ENCODE results near the gene AOC2. TPM values are rescaled to one million over a fixed set of nuclear protein-coding genes. Genes with fewer than 3 reads are reported as not detected.
"Not testable (repeated sequence)": the region's sequence is repeated elsewhere in the genome, so short reads cannot be mapped to it uniquely, and the experiment has no call there.

AOC2 gene
- polyA plus RNA-seq, 3 donors = 1.1 to 2.2 (median 1.6) TPM

GRCh38 chr17:42881706-42882105 is 37.3 kb downstream of the AOC2 start:
- not testable (repeated sequence) for DNase-seq

GRCh38 chr17:42882166-42882565 is 37.8 kb downstream of the AOC2 start:
- no peak for DNase-seq

- DNase-seq = no peak
Measured at GRCh38 chr17:42883802-42884558, 39.6 kb downstream of the AOC2 start.

- DNase-seq = not testable (repeated sequence)
Measured at GRCh38 chr17:42885806-42886205, 41.4 kb downstream of the AOC2 start.

GRCh38 chr17:42886283-42887176 is 42.1 kb downstream of the AOC2 start:
- DNase-seq = no peak

- no peak for DNase-seq
Measured at GRCh38 chr17:42889809-42890208, 45.4 kb downstream of the AOC2 start.

- DNase-seq = no peak
Measured at GRCh38 chr17:42891539-42892152, 47.3 kb downstream of the AOC2 start.

GRCh38 chr17:42893359-42893758 is 49.0 kb downstream of the AOC2 start:
- no peak for DNase-seq

GRCh38 chr17:42894283-42895184 is 50.2 kb downstream of the AOC2 start:
- DNase-seq = no peak

- DNase-seq = no peak
Measured at GRCh38 chr17:42895185-42895555, 50.8 kb downstream of the AOC2 start.

GRCh38 chr17:42898147-42898811 is 53.9 kb downstream of the AOC2 start:
- DNase-seq = no peak

GRCh38 chr17:42899981-42900380 is 55.6 kb downstream of the AOC2 start:
- not testable (repeated sequence) for DNase-seq

Other genes starting within 250 kb of the AOC2 start
- 10 to 100 TPM; 40.4 to 64.2 (median 60.5) TPM for gene RETREG3, start 235.2 kb upstream of the AOC2 start, polyA plus RNA-seq (ENCODE audit: insufficient read length in 3 of 3)
- gene TUBG1, start 234.9 kb upstream of the AOC2 start, polyA plus RNA-seq (ENCODE audit: insufficient read length in 3 of 3) = 10 to 100 TPM; 58.0 to 66.8 (median 60.2) TPM
- 10 to 100 TPM; 25.1 to 42.7 (median 38.7) TPM for gene TUBG2, start 185.3 kb upstream of the AOC2 start, polyA plus RNA-seq (ENCODE audit: insufficient read length in 3 of 3)
- 10 to 100 TPM; 17.5 to 20.2 (median 19.9) TPM for gene PLEKHH3, start 167.6 kb upstream of the AOC2 start, polyA plus RNA-seq (ENCODE audit: insufficient read length in 3 of 3)
- gene CCR10, start 162.7 kb upstream of the AOC2 start, polyA plus RNA-seq (ENCODE audit: insufficient read length in 3 of 3) = 1 to 10 TPM; 1.5 to 2.7 (median 2.2) TPM
- 1 to 10 TPM; 8.7 to 9.5 (median 9.4) TPM for gene CNTNAP1, start 162.0 kb upstream of the AOC2 start, polyA plus RNA-seq (ENCODE audit: insufficient read length in 3 of 3)
- gene EZH1, start 99.5 kb upstream of the AOC2 start, polyA plus RNA-seq (ENCODE audit: insufficient read length in 3 of 3) = 10 to 100 TPM; 37.8 to 69.6 (median 57.9) TPM
- 100 to 1,000 TPM in 1 of 3 donors, 10 to 100 TPM in 2; 83.1 to 113 (median 87.2) TPM for gene RAMP2, start 83.4 kb upstream of the AOC2 start, polyA plus RNA-seq (ENCODE audit: insufficient read length in 3 of 3)
- gene VPS25, start 71.1 kb upstream of the AOC2 start, polyA plus RNA-seq (ENCODE audit: insufficient read length in 3 of 3) = 10 to 100 TPM; 87.8 to 95.9 (median 90.9) TPM
- gene WNK4, start 64.0 kb upstream of the AOC2 start, polyA plus RNA-seq (ENCODE audit: insufficient read length in 3 of 3) = 10 to 100 TPM in 1 of 3 donors, 1 to 10 TPM in 2; 9.1 to 13.8 (median 9.3) TPM
- gene COA3, start 45.9 kb upstream of the AOC2 start, polyA plus RNA-seq (ENCODE audit: insufficient read length in 3 of 3) = 100 to 1,000 TPM; 155 to 187 (median 161) TPM
- gene CNTD1, start 45.7 kb upstream of the AOC2 start, polyA plus RNA-seq (ENCODE audit: insufficient read length in 3 of 3) = 1 to 10 TPM; 1.3 to 3.9 (median 3.3) TPM
- 10 to 100 TPM; 64.9 to 82.2 (median 72.0) TPM for gene BECN1, start 20.3 kb upstream of the AOC2 start, polyA plus RNA-seq (ENCODE audit: insufficient read length in 3 of 3)
- 10 to 100 TPM; 97.6 to 99.2 (median 98.5) TPM for gene PSME3, start 11.2 kb upstream of the AOC2 start, polyA plus RNA-seq (ENCODE audit: insufficient read length in 3 of 3)
- gene AOC3, start 6.6 kb downstream of the AOC2 start, polyA plus RNA-seq (ENCODE audit: insufficient read length in 3 of 3) = 1 to 10 TPM; 5.4 to 6.2 (median 5.5) TPM
- 1 to 10 TPM; 4.7 to 9.1 (median 8.6) TPM for gene G6PC1, start 56.2 kb downstream of the AOC2 start, polyA plus RNA-seq (ENCODE audit: insufficient read length in 3 of 3)
- gene AARSD1, start 119.9 kb downstream of the AOC2 start, polyA plus RNA-seq (ENCODE audit: insufficient read length in 3 of 3) = 10 to 100 TPM; 54.0 to 79.0 (median 77.8) TPM
- gene PTGES3L, start 135.5 kb downstream of the AOC2 start, polyA plus RNA-seq (ENCODE audit: insufficient read length in 3 of 3) = 1 to 10 TPM; 1.1 to 2.6 (median 2.3) TPM
- gene RUNDC1, start 136.0 kb downstream of the AOC2 start, polyA plus RNA-seq (ENCODE audit: insufficient read length in 3 of 3) = 10 to 100 TPM; 15.4 to 19.1 (median 16.2) TPM
- 1,000 to 10,000 TPM; 1,225 to 1,560 (median 1,448) TPM for gene RPL27, start 153.8 kb downstream of the AOC2 start, polyA plus RNA-seq (ENCODE audit: insufficient read length in 3 of 3)
- 10 to 100 TPM; 10.3 to 13.4 (median 11.2) TPM for gene IFI35, start 162.2 kb downstream of the AOC2 start, polyA plus RNA-seq (ENCODE audit: insufficient read length in 3 of 3)
- gene VAT1, start 177.8 kb downstream of the AOC2 start, polyA plus RNA-seq (ENCODE audit: insufficient read length in 3 of 3) = 100 to 1,000 TPM; 126 to 138 (median 131) TPM
- 1 to 10 TPM; 3.7 to 4.2 (median 3.9) TPM for gene RND2, start 180.7 kb downstream of the AOC2 start, polyA plus RNA-seq (ENCODE audit: insufficient read length in 3 of 3)